T follicular helper cell (primary cell): Measurements from ENCODE around the gene LTBR.

Experiments
- DNase-seq: peaks from one replicate; pipeline ENCODE4 v3.0.0-alpha.2; 2020; ENCODE audit warnings: low read depth

The LTBR gene

DNA sequence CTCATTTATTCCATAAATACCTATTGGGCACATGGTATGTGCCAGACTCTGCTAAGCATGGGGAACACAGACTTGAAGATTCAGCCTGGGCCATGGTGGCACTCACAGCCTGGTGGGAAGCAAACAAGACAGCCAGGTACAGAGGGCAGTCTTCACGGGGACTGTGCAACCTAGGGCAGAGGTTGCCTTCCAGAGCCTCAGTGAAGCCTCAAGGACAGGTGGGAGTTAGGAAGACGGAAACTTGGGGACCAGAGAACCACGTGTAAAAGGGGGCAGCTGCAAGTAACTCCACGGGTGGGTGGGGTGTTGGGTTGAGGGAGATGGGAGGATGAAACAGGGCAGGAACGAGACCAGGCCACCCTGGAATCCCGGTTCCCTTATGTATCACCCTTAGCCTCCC lies 980 bp upstream of the LTBR start:
- DNase-seq = no peak

DNA sequence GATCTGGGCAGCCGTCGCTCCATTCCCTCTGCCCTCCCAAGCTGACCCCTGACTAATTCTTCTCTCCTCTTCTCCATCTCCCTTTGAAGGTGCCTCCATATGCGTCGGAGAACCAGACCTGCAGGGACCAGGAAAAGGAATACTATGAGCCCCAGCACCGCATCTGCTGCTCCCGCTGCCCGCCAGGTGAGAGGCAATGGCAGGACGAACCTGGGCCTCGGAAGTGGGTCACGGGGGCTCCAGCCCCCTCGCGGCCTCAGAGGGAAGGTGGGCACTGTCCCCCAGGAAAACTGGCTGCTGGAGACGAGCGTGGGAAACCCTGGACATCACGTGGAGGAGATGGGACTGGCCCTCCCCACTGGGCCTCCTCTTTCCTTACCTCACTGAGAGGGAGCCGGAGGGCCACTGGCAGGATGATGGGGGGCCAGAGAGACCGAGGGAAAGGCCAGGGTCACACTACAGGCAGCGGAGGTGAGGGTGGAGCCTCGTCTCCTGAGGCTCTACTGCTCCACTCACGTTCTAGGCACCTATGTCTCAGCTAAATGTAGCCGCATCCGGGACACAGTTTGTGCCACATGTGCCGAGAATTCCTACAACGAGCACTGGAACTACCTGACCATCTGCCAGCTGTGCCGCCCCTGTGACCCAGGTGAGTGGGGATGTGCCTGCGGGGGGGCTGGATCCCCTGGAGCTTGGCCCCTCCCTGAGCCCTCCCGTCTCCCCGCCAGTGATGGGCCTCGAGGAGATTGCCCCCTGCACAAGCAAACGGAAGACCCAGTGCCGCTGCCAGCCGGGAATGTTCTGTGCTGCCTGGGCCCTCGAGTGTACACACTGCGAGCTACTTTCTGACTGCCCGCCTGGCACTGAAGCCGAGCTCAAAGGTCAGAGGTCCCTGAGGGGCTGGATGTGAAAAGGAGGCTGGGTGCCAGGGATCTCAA lies 806 bp downstream of the LTBR start:
- DNase-seq = no peak

DNA sequence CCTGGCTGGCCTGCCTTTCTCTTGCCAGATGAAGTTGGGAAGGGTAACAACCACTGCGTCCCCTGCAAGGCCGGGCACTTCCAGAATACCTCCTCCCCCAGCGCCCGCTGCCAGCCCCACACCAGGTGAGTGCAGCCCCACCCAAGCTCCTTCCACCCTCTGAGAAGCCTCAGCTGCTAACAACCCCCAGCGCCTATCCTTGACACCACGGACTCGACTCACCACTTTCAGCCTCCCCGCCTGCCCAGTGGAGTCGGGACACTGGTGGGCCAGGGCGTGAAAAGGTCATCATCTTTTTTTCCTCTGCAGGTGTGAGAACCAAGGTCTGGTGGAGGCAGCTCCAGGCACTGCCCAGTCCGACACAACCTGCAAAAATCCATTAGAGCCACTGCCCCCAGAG lies 2.1 kb downstream of the LTBR start:
- no peak for DNase-seq

DNA sequence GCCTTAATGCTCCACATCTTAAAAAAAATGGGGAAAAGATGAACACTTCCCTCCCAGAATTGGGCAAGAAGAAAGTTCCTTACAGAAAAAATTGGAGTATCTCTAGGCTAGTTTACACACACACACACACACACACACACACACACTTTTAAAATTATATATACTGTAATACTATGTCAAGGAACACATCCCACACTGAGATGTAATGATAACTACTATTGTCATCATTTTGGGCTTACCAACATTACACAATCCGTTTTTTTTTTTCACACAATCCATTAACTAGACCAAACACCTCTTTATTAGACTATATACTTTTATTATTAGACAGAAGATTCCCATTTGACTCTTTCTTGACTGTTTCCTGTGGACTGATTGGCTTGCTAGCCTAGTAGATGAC lies 2.5 kb downstream of the LTBR start:
- DNase-seq = no peak

DNA sequence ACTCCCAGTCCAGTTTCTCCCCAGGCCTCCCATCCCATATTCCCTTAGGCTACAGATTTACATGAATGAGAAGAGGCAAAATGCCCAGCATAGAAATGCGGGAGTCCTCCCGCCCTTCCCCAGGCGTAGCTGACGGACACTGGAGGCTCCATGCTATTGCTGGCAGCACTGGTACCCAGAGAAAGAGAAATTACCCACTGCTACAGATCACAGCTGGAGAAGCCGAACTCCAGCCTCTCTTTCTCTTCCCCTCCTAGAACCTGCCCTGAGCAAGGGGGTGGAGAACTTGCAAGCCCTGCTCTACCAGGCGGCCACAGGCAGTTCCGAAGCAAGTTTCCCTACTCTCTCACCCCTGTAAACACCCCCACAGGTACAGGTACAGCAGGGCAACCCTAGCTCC lies 3.6 kb downstream of the LTBR start:
- no peak for DNase-seq

DNA sequence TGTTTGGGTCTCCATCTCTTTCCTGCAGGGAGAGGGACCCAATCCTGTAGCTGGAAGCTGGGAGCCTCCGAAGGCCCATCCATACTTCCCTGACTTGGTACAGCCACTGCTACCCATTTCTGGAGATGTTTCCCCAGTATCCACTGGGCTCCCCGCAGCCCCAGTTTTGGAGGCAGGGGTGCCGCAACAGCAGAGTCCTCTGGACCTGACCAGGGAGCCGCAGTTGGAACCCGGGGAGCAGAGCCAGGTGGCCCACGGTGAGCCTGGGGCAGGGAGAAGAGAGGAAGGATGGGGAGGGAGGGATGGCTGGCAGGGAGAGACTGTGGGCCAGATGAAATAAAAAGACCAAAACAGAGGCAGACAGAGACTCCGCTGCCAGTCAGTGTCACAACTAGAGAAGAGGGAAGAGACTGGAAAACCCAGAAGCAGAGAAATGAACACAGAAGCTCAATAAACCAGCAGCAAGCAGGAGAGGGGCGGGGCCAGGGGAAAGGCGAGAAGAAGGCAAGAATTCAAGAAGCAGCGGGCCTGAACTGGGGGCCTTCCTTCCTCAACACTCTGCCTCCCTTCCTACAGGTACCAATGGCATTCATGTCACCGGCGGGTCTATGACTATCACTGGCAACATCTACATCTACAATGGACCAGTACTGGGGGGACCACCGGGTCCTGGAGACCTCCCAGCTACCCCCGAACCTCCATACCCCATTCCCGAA lies 6.3 kb downstream of the LTBR start:
- DNase-seq = no peak

DNA sequence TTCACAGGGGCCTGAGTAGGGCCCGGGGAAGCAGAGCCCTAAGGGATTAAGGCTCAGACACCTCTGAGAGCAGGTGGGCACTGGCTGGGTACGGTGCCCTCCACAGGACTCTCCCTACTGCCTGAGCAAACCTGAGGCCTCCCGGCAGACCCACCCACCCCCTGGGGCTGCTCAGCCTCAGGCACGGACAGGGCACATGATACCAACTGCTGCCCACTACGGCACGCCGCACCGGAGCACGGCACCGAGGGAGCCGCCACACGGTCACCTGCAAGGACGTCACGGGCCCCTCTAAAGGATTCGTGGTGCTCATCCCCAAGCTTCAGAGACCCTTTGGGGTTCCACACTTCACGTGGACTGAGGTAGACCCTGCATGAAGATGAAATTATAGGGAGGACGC lies 7.1 kb downstream of the LTBR start:
- DNase-seq = no peak

DNA sequence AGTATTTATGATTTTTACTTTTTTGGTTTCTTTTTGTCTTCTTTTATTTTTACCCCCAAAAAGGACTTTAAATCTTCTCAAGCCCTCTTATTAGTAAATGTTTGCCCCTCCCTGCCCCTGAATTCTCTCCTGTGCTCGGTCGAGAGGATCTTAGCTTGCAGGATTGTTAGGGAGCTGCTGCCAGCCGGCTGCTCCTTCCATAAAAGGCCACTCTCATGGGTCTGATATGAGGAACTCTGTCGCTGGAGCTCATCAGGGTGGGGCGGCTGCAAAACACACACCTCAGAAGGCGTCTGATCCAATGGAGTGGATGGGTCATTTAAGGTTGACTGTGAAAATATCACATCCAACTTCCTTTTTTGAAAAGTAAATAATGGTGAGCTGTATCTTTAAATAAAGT lies 8.5 kb downstream of the LTBR start:
- no peak for DNase-seq

DNA sequence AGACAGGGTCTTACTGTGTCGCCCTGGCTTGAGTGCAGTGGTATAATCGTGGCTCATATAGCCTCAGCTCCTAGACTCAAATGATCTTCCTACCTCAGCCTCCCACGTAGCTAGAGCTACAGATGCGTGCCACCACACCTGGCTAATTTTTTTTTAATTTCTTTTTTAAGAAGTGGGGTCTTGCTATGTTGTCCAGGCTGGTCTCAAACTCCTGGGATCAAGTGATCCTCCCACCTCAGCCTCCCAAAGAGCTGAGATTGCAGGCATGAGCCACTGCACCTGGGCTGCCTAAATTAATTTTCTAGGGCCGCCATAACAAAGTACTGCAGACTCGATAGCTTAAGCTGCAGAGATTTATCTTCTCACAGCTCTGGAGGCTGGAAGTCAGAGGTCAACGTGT lies 9.1 kb downstream of the LTBR start:
- no peak for DNase-seq

DNA sequence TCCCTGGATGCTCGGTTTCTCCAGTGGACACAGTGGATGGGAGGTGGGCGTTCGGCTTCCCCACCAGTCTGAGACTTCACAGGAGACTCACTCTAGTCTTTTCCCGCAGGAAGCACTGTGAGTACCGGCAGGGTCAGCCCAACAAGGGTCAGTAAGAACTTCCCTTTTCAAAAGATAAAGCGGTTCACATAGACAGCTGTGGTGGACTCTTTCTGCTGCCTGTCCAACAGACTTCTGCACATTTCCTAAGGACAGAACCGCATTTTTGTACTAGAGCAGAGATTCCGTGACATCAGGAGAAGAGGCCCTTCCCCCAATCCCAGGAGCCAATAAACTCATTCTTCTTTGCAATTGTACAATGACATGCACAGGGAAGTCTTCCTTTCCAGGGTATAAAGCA lies 10.4 kb downstream of the LTBR start:
- no peak for DNase-seq

DNA sequence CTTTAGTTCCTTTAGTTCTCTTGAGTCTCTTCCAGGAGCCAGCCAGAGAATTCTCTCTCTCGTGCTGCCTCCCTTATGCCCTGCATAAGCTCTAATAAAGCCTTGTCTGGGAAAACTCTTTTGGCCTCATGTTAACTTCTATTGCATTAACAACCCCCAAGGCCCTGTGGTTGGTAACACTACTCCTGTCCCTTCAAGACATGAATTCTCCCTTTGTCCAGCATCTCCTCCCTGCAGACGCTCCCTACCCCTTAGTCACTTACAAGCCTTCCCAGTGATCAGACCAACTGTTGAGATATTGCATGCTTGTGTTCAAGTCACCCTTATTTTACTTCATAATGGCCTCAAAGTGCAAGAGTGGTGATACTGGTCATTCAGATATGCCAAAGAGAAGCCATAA lies 12.1 kb downstream of the LTBR start:
- DNase-seq = no peak

DNA sequence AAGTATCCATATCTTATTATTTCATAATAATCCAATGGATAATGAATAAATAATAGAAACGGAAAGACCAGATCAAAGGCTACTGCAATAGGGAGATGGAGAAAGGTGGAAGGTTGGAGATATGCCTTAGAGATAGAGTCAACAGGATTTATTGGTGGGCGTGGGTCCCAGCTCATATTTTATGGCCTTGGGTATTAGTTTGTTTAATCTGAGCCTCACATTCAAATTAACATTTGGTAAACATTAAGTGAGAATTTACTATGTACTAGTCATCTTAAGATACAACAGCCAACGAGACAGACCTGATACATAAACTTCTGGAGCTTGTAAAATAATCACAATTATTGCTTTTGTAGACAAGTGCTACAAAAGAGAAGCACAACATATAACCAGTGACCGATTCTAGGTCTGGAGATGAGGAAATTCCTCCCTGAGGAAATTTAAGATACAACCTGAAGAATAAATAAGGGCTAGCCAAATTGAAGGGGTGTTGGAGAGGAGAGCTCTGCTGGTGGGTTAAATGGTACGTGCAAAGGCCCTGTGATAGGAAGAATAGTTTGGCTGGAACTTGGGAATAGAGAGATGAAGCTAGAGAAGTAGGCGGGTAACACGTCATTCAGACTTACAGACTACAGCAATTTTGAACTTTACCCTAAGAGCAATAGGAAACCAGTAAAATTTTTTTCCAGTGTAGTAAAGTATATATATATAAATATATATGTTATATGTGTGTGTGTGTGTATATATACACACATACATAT lies 16.1 kb downstream of the LTBR start:
- no peak for DNase-seq

DNA sequence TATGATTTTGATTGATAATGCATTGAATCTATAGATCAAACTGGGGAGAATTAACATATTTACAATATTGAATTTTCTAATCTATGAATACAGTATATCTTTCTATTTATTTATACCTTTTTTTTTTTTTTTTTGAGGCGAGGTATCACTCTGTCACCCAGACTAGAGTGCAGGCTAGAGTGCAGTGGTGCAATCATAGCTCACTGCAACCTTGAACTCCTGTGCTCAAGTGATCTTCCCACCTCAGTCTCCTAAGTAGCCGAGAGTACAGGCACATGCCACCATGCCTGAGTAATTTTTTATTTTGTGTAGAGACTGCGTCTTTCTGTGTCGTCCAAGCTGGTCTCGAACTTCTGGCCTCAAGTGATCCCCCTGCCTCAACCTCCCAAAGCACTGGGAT lies 20.4 kb downstream of the LTBR start:
- DNase-seq = no peak

DNA sequence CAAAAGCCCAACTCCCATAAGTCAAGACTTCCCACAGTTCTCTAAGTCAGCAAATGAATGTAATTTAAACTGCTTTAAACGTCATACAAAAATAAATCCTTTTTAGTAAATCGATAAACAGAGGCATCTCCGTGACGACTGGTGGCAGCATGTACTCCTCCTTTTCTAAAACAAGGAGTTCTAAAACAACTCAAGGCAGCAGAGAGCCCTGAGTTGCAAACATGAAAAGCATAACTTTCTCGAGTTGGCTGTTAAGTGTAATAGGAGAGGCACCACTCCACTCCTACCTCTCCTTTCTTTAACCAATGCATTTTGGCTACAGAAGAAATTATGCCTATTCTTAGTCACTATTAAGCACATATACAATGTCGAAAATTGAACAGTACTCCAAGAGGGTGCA lies 22.0 kb downstream of the LTBR start:
- no peak for DNase-seq

DNA sequence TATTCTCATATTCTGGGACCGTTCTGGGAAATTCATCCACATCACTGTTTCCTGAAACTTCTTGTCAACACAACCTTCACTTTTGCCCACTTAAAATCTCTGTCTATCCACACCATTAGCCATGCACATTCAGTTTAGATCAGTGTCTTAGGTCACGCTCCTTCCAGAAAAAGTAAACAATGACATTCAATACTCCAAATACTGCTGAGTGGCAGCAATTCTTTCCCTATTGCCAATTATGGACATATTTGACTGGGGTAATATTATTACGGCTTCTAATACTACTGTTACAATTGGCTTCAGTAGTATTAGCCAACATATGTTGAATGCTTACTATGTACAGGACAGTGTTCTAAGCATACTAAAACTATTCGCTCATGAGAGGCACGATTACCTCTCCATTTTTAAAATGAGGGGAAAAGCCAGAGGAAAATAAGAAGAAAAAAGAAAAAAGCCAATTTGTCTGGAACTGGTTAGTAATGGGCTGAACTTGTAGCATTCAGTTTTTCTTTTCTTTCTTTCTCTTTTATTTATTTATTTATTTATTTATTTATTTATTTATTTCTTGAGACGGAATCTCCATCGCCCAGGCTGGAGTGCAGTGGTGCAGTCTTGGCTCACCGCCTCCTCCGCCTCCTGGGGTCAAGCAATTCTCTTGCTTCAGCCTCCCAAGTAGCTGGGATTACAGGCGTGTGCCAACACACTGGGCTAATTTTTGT lies 23.4 kb downstream of the LTBR start:
- DNase-seq = no peak

DNA sequence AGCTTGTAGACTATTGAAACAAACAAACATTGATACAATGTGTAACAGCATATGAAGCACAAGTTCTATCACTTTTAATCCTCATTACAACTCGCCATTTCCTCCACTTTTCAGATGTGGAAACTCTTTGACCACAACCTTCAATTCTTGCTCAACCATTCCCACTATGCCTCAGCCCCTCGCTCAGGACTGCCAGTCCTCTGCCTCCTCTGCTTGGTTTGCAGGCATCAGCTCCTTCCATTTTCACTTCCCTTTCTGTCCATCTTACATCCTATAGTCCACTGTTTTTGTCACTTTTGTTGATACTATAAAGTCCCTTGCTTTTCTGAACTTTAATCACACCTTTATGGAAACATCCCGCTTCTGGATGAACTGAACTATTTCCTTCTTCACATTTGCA lies 32.6 kb downstream of the LTBR start:
- no peak for DNase-seq

DNA sequence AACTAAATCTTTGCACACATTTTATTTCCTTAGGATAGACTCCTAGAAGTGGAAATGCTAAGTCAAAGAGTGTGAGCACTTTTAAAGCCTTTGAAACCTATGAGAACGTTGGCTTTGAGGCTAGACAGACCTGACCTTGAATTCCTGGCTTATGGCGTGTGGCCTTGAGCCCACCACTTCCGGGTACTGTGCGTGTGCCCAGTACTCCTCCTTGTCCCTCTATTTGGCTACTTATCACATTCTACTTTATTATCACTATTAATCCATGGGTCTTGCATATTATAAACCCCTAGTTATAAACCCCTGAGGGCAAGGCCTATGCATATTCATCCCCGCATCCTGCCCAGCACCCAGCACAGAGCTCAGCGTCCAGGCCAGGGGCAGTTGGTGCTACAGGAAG lies 34.8 kb downstream of the LTBR start:
- no peak for DNase-seq

DNA sequence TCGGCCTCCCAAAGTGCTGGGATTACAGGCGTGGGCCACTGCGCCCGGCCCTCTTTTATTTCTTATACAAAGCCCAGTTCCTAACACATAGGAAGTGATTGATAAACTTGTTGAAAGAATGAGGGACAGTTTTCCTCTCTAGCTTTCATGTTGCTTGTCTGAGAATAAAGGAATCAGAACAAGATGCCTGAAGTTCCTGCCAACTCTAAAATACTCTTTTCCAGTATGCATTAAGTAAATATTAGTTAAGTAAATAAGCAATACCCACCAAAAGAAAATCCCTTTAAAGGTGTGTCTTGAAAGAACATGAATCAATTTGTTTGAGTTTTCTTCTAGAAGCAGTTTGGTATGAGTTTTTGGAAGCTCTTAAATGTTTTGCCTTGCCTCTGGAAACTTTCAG lies 36.4 kb downstream of the LTBR start:
- no peak for DNase-seq

DNA sequence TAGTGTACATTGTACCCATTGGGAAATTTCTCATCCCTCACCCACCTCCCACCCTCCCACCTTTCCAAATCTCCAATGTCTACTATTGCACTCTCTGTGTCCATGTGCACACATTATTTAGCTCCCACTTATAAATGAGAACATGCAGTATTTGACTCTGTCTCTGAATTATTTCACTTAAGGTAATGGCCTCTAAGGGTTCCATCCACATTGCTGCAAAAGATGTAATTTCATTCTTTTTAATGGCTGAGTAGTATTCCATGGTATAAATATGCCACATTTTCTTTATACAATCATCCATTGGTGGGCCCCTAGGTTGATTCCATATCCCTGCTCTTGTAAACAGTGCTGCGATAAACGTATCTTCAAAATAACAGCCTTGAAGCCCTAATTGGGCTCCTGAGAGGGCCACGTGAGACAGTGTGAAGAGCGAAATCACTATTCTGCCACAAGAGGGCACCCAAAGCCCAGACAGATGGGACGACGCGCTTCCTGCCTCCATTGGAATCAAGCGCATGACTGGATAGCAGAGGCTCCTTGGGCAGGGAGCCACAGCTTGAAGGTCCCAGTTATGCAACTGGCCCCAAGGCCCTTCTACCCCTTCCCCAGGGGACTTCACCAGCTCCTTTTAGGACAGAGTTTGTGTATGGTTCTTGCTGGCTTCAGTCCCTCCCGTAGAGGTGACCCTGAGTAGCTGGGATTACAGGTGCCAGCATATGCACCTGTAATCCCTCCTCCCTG lies 39.5 kb downstream of the LTBR start:
- DNase-seq = peak; percentile 68

DNA sequence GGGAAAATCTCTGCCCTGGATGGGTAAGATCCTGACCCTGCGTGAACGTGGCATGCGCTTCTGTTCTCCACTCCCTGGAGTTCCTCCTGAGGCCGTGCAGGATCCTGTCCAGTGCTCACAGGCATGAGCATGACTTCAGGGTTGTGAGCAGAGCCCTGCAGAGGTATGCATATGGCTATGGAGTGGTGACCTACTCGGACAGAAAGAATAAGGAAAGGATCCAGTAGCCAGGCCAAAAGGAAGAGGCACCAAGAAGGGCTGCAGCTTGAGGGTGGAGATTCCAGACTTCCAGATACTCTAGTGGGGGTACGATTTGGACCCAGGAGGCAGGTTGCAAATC lies 40.0 kb downstream of the LTBR start:
- no peak for DNase-seq

DNA sequence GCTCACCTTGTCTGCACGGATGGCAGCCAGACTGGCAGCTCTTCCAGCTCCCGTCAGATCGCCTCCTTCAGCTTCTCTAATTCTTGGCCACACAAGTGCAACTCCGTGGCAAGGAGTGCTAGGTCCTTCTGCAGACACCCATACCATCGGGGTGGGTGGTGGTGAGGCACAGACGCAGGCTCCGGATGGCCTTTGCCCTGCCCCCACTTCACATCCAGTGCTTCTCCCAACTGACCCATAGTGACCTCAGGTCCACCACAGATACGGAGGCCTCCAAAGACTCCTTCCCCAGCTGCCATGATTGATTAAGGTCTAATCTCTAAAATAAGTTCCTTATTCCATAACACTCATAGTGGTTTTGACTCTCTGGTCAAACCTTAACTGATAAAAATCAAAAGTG lies 40.9 kb downstream of the LTBR start:
- DNase-seq = no peak
